GM03348 (cell line): ENCODE results near the gene SNCA.

Experiments used
- DNase-seq: peaks from one replicate; pipeline ENCODE4 v3.0.0; 2012; ENCODE audit warnings: low spot score

SNCA gene

GRCh38 chr4:89704651-89705395, 132.1 kb downstream of the SNCA start:
- no peak for DNase-seq

GRCh38 chr4:89703829-89704590, 133.0 kb downstream of the SNCA start:
- no peak for DNase-seq

- no peak for DNase-seq
Observed at GRCh38 chr4:89700766-89701423, 136.1 kb downstream of the SNCA start.

GRCh38 chr4:89685690-89686089, 151.3 kb downstream of the SNCA start:
- DNase-seq = no peak

- DNase-seq = no peak
Observed at GRCh38 chr4:89685277-89685676, 151.7 kb downstream of the SNCA start.

GRCh38 chr4:89684536-89684935, 152.4 kb downstream of the SNCA start:
- DNase-seq = no peak

GRCh38 chr4:89682808-89683207, 154.2 kb downstream of the SNCA start:
- no peak for DNase-seq

GRCh38 chr4:89681671-89682070, 155.3 kb downstream of the SNCA start:
- no peak for DNase-seq

GRCh38 chr4:89681219-89681618, 155.7 kb downstream of the SNCA start:
- DNase-seq = no peak

GRCh38 chr4:89674876-89675459, 162.0 kb downstream of the SNCA start:
- no peak for DNase-seq
